ENCODE measurements around the gene ANO1.
A peak's percentile ranks its signal among the peaks of the same experiment; 100 is the strongest.

ANO1 gene

GRCh38 chr11:70107191-70107590 is 29.1 kb downstream of the ANO1 start:
- TF ChIP-seq ZBTB7A (IDR thresholded peaks at IDR 0.05; ENCODE audit: low read depth) (no peak), MAX (IDR thresholded peaks at IDR 0.05) (no peak), USF1 (IDR thresholded peaks at IDR 0.05) (no peak), CREB1 (IDR thresholded peaks at IDR 0.05; ENCODE audit: low read depth) (no peak), EP300 (IDR thresholded peaks at IDR 0.05; ENCODE audit: borderline replicate concordance) (no peak), REST (IDR thresholded peaks at IDR 0.05; ENCODE audit: low read depth) (no peak), YY1 (IDR thresholded peaks at IDR 0.05; ENCODE audit: low read depth) (no peak), TCF12 (IDR thresholded peaks at IDR 0.05; ENCODE audit: low read depth) (no peak), EGR1 (IDR thresholded peaks at IDR 0.05) (no peak), FOXM1 (IDR thresholded peaks at IDR 0.05; ENCODE audit: borderline replicate concordance, low read depth) (no peak), NFIC (IDR thresholded peaks at IDR 0.05) (no peak)

- TF ChIP-seq YY1 (IDR thresholded peaks at IDR 0.05; ENCODE audit: low read depth): no peak
- TF ChIP-seq REST (IDR thresholded peaks at IDR 0.05; ENCODE audit: low read depth): no peak
- TF ChIP-seq TAF1 (IDR thresholded peaks at IDR 0.05; ENCODE audit: low read depth): no peak
- no peak for TF ChIP-seq CEBPB (IDR thresholded peaks at IDR 0.05)
- no peak for TF ChIP-seq RAD21 (IDR thresholded peaks at IDR 0.05; ENCODE audit: low read depth)
- TF ChIP-seq FOXM1 (IDR thresholded peaks at IDR 0.05; ENCODE audit: borderline replicate concordance, low read depth): no peak
- TF ChIP-seq EP300 (IDR thresholded peaks at IDR 0.05; ENCODE audit: borderline replicate concordance): no peak
These were observed 29.6 kb downstream of the ANO1 start for GRCh38 chr11:70107756-70108155.

- no peak for TF ChIP-seq NFIC (IDR thresholded peaks at IDR 0.05)
- TF ChIP-seq CREB1 (IDR thresholded peaks at IDR 0.05; ENCODE audit: low read depth): no peak
- no peak for TF ChIP-seq ZBTB7A (IDR thresholded peaks at IDR 0.05; ENCODE audit: low read depth)
- no peak for TF ChIP-seq TAF1 (IDR thresholded peaks at IDR 0.05; ENCODE audit: low read depth)
- no peak for TF ChIP-seq CEBPB (IDR thresholded peaks at IDR 0.05)
These were observed 30.1 kb downstream of the ANO1 start for GRCh38 chr11:70108250-70108649.

GRCh38 chr11:70109006-70109405 is 30.9 kb downstream of the ANO1 start:
- TF ChIP-seq ZBTB7A (IDR thresholded peaks at IDR 0.05; ENCODE audit: low read depth): no peak

- TF ChIP-seq FOXM1 (IDR thresholded peaks at IDR 0.05; ENCODE audit: borderline replicate concordance, low read depth) (no peak), CREB1 (IDR thresholded peaks at IDR 0.05; ENCODE audit: low read depth) (no peak)
These were observed 31.8 kb downstream of the ANO1 start for GRCh38 chr11:70109903-70110302.

GRCh38 chr11:70110538-70111055 is 32.5 kb downstream of the ANO1 start:
- TF ChIP-seq REST (IDR thresholded peaks at IDR 0.05; ENCODE audit: low read depth): no peak
- 0 out of 2 replicates have a peak, but pooled peaks have one; percentile 9 for TF ChIP-seq EP300 (IDR thresholded peaks at IDR 0.05; ENCODE audit: borderline replicate concordance)

Data from Ishikawa (cell line).